ENCODE results near the gene OSBPL3. TPM values are rescaled to one million over a fixed set of nuclear protein-coding genes. Genes with fewer than 3 reads are reported as not detected.

Gene OSBPL3
- total and polyA plus RNA-seq, 4 donors, result 0.28 to 3.0 (median 1.1) TPM

DNA sequence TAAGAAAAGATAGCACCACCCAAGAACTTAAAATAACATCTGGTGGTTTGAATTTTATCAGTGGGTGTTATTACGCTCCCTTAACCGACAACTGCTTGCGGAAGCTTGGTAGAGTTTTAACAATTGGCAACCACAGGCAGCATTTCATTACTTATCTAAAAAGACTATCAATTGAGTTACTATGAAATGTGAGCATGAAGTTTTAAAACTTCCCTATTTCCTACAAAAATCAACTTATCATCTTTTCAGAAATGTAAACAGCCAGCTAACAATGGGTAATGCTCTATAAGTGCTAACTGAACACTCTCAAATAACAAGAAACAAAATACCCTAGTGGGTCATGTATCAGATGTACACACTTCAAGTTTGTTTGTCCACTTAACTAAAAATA, 68.8 kb downstream of the OSBPL3 start:
- DNase-seq (ENCODE audit: low spot score), result no peak
- Histone ChIP-seq H3K9me3 (ENCODE audit: control insufficient read depth in 4 of 4, low read length in 3 of 4) (no peaks in the 10 kb centered on the region), H3K4me1 (ENCODE audit: control insufficient read depth in 4 of 4, insufficient read depth in 4 of 4, low read length in 3 of 4) (no peaks in the 10 kb centered on the region), H3K27ac (ENCODE audit: low read depth in 1 of 2, low read length in 2 of 2) (no peak overlapping the region), H3K36me3 (ENCODE audit: control insufficient read depth in 4 of 4, insufficient read depth in 3 of 4, low read depth in 1 of 4, low read length in 3 of 4) (no peaks in the 10 kb centered on the region), H3K4me3 (ENCODE audit: low read depth in 1 of 3, low read length in 3 of 3) (no peak overlapping the region), H3K27me3 (ENCODE audit: control insufficient read depth in 4 of 4, insufficient read depth in 4 of 4, low read length in 3 of 4) (peaks cover 0 to 4% (median 1%) of the 10 kb centered on the region in 4 donors), H3K9ac (ENCODE audit: low read depth in 1 of 2, low read length in 2 of 2) (peak overlapping the region in 1 of 2 donors; percentile 38)
- no peak for TF ChIP-seq FOXA2 (IDR thresholded peaks at IDR 0.05)
- TF ChIP-seq YY1 (IDR thresholded peaks at IDR 0.05), result no peak
- TF ChIP-seq, protein P1, sequence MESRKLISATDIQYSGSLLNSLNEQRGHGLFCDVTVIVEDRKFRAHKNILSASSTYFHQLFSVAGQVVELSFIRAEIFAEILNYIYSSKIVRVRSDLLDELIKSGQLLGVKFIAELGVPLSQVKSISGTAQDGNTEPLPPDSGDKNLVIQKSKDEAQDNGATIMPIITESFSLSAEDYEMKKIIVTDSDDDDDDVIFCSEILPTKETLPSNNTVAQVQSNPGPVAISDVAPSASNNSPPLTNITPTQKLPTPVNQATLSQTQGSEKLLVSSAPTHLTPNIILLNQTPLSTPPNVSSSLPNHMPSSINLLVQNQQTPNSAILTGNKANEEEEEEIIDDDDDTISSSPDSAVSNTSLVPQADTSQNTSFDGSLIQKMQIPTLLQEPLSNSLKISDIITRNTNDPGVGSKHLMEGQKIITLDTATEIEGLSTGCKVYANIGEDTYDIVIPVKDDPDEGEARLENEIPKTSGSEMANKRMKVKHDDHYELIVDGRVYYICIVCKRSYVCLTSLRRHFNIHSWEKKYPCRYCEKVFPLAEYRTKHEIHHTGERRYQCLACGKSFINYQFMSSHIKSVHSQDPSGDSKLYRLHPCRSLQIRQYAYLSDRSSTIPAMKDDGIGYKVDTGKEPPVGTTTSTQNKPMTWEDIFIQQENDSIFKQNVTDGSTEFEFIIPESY (IDR thresholded peaks at IDR 0.05), result no peak
- TF ChIP-seq HNF4A (conservative IDR thresholded peaks at IDR 0.05), result no peak
- TF ChIP-seq JUND (IDR thresholded peaks at IDR 0.05), result no peak
- TF ChIP-seq EGR1 (IDR thresholded peaks at IDR 0.05; ENCODE audit: low read depth in 2 of 2), result no peak
- no peak for TF ChIP-seq RXRA (IDR thresholded peaks at IDR 0.05)
- WGBS, result 78% methylated on average over 3 of the region's 3 CpGs

DNA sequence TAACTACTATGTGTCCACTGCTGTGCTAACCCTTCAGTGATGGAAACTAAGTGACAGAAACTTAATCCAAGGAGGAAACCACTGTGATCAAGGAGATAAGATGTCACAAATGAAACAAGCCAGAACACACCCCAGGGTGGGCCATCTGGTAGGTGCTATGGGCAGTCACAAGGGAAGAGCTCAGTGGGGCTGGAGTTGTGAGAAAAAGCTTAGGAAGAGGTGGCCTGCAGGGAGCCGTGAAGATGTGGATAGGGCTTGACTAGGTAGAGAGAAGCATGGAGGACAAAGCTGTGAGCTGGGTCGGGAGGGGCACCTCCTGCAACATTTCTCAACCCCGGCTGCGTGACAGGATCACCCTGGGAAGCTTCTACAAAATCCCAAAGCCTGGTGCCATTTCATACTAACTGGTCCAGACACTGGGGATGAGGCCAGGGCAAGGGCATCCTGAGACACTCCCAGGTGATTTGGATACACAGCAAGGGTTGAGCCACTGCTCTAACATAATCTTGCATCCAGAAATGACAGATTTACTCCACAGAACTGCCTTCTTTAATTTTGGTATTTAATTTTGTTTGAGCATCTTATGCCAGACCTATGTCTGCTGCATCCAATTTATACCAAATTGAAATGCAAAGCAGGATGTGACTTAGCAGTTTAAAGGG, 69.3 kb downstream of the OSBPL3 start:
- Histone ChIP-seq H3K4me1 (ENCODE audit: control insufficient read depth in 4 of 4, insufficient read depth in 4 of 4, low read length in 3 of 4) (no peaks in the 10 kb centered on the region), H3K4me3 (ENCODE audit: low read depth in 1 of 3, low read length in 3 of 3) (no peak overlapping the region), H3K36me3 (ENCODE audit: control insufficient read depth in 4 of 4, insufficient read depth in 3 of 4, low read depth in 1 of 4, low read length in 3 of 4) (no peaks in the 10 kb centered on the region), H3K27me3 (ENCODE audit: control insufficient read depth in 4 of 4, insufficient read depth in 4 of 4, low read length in 3 of 4) (peaks cover 0 to 4% (median 1%) of the 10 kb centered on the region in 4 donors), H3K9ac (ENCODE audit: low read depth in 1 of 2, low read length in 2 of 2) (no peak overlapping the region), H3K9me3 (ENCODE audit: control insufficient read depth in 4 of 4, low read length in 3 of 4) (no peaks in the 10 kb centered on the region), H3K27ac (ENCODE audit: low read depth in 1 of 2, low read length in 2 of 2) (no peak overlapping the region)
- no peak for DNase-seq (ENCODE audit: low spot score)
- TF ChIP-seq, protein P2, sequence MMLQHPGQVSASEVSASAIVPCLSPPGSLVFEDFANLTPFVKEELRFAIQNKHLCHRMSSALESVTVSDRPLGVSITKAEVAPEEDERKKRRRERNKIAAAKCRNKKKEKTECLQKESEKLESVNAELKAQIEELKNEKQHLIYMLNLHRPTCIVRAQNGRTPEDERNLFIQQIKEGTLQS (IDR thresholded peaks at IDR 0.05), result no peak
- TF ChIP-seq JUND (IDR thresholded peaks at IDR 0.05), result no peak
- TF ChIP-seq RAD21 (IDR thresholded peaks at IDR 0.05), result no peak
- TF ChIP-seq, protein P3, sequence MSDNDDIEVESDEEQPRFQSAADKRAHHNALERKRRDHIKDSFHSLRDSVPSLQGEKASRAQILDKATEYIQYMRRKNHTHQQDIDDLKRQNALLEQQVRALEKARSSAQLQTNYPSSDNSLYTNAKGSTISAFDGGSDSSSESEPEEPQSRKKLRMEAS (IDR thresholded peaks at IDR 0.05), result no peak
- TF ChIP-seq TAF1 (conservative IDR thresholded peaks at IDR 0.05), result no peak
- TF ChIP-seq NR2F2 (IDR thresholded peaks at IDR 0.05), result no peak
- no peak for TF ChIP-seq EGR1 (IDR thresholded peaks at IDR 0.05; ENCODE audit: low read depth in 2 of 2)
- no peak for TF ChIP-seq HNF4G (IDR thresholded peaks at IDR 0.05)
- TF ChIP-seq FOXA2 (IDR thresholded peaks at IDR 0.05), result no peak
- no peak for TF ChIP-seq SP1 (IDR thresholded peaks at IDR 0.05)
- no peak for TF ChIP-seq GABPA (IDR thresholded peaks at IDR 0.05 in 1 of 2, conservative IDR thresholded peaks at IDR 0.05 in 1 of 2)
- TF ChIP-seq, protein P1 (IDR thresholded peaks at IDR 0.05), result no peak
- TF ChIP-seq, protein P4, sequence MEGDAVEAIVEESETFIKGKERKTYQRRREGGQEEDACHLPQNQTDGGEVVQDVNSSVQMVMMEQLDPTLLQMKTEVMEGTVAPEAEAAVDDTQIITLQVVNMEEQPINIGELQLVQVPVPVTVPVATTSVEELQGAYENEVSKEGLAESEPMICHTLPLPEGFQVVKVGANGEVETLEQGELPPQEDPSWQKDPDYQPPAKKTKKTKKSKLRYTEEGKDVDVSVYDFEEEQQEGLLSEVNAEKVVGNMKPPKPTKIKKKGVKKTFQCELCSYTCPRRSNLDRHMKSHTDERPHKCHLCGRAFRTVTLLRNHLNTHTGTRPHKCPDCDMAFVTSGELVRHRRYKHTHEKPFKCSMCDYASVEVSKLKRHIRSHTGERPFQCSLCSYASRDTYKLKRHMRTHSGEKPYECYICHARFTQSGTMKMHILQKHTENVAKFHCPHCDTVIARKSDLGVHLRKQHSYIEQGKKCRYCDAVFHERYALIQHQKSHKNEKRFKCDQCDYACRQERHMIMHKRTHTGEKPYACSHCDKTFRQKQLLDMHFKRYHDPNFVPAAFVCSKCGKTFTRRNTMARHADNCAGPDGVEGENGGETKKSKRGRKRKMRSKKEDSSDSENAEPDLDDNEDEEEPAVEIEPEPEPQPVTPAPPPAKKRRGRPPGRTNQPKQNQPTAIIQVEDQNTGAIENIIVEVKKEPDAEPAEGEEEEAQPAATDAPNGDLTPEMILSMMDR (IDR thresholded peaks at IDR 0.05; ENCODE audit: low read depth, low read length, missing input control), result no peak
- no peak for TF ChIP-seq FOXA1 (IDR thresholded peaks at IDR 0.05)
- no peak for TF ChIP-seq RXRA (IDR thresholded peaks at IDR 0.05)
- TF ChIP-seq, protein P5, sequence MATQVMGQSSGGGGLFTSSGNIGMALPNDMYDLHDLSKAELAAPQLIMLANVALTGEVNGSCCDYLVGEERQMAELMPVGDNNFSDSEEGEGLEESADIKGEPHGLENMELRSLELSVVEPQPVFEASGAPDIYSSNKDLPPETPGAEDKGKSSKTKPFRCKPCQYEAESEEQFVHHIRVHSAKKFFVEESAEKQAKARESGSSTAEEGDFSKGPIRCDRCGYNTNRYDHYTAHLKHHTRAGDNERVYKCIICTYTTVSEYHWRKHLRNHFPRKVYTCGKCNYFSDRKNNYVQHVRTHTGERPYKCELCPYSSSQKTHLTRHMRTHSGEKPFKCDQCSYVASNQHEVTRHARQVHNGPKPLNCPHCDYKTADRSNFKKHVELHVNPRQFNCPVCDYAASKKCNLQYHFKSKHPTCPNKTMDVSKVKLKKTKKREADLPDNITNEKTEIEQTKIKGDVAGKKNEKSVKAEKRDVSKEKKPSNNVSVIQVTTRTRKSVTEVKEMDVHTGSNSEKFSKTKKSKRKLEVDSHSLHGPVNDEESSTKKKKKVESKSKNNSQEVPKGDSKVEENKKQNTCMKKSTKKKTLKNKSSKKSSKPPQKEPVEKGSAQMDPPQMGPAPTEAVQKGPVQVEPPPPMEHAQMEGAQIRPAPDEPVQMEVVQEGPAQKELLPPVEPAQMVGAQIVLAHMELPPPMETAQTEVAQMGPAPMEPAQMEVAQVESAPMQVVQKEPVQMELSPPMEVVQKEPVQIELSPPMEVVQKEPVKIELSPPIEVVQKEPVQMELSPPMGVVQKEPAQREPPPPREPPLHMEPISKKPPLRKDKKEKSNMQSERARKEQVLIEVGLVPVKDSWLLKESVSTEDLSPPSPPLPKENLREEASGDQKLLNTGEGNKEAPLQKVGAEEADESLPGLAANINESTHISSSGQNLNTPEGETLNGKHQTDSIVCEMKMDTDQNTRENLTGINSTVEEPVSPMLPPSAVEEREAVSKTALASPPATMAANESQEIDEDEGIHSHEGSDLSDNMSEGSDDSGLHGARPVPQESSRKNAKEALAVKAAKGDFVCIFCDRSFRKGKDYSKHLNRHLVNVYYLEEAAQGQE (IDR thresholded peaks at IDR 0.05), result no peak
- no peak for TF ChIP-seq HNF4A (conservative IDR thresholded peaks at IDR 0.05)
- TF ChIP-seq YY1 (IDR thresholded peaks at IDR 0.05), result no peak
- 59% methylated on average over 4 of the region's 4 CpGs for WGBS

All from liver (tissue), 9 donors.